CD4-positive, alpha-beta memory T cell (primary cell): Measurements from ENCODE around the gene PDYN. TPM values are rescaled to one million over a fixed set of nuclear protein-coding genes. Genes with fewer than 3 reads are reported as not detected.

ENCODE experiments used
- CTCF ChIA-PET: fragments of 350-600 bp; sonication (Branson Sonifier 250); formaldehyde crosslinking; loops from one replicate; lab custom pipeline; 2021; ENCODE audit warnings: inconsistent platforms; ENCODE audit not compliant: partially characterized antibody; lab: Charles Lee
- POLR2A ChIA-PET: fragments of 350-600 bp; sonication (Branson Sonifier 250); formaldehyde crosslinking; loops from one replicate; lab custom pipeline; 2021; ENCODE audit not compliant: partially characterized antibody; lab: Charles Lee
- DNase-seq, 5 donors: peaks; one replicate each; pipeline versions ENCODE4 v3.0.0 to v3.0.0-alpha.2; 2020 to 2022; ENCODE audit warnings: mixed read lengths in 1 of 5
- H3K27ac ChIP-seq: one replicate; pipeline ENCODE4 v1.7.0; 2013; ENCODE audit warnings: low read depth, low read length
- H3K27me3 ChIP-seq: 2 replicates; pipeline ENCODE4 v1.7.0; 2013; ENCODE audit warnings: mild to moderate bottlenecking, low read length, moderate library complexity; ENCODE audit not compliant: insufficient read depth
- H3K36me3 ChIP-seq: 2 replicates; pipeline ENCODE4 v1.7.0; 2013; ENCODE audit warnings: mild to moderate bottlenecking, low read length, moderate library complexity; ENCODE audit not compliant: insufficient read depth
- H3K4me1 ChIP-seq: 2 replicates; pipeline ENCODE4 v1.7.0; 2013; ENCODE audit warnings: mild to moderate bottlenecking, low read length, moderate library complexity; ENCODE audit not compliant: insufficient read depth
- H3K4me3 ChIP-seq, 2 donors: one replicate each; pipeline ENCODE4 v1.7.0; 2013; ENCODE audit warnings: low read length in 2 of 2, mild to moderate bottlenecking in 1 of 2
- H3K9me3 ChIP-seq, 2 donors: one replicate each; pipeline ENCODE4 v1.7.0; 2013; ENCODE audit warnings: low read length in 2 of 2, control low read depth in 1 of 2; ENCODE audit not compliant: control insufficient read depth in 1 of 2
- H3K27ac Mint-ChIP-seq, 7 donors: one replicate each; pipeline ENCODE4 v1.8.0; 2020 to 2021; ENCODE audit warnings: mixed read lengths in 7 of 7, mild to moderate bottlenecking in 6 of 7, inconsistent platforms in 3 of 7, moderate library complexity in 3 of 7
- H3K27me3 Mint-ChIP-seq, 2 donors: one replicate each; pipeline ENCODE4 v1.8.0; 2020 to 2021; ENCODE audit warnings: mixed read lengths in 2 of 2
- H3K36me3 Mint-ChIP-seq, 2 donors: one replicate each; pipeline ENCODE4 v1.8.0; 2020 to 2021; ENCODE audit warnings: mixed read lengths in 2 of 2, inconsistent platforms in 1 of 2, mild to moderate bottlenecking in 1 of 2
- H3K4me1 Mint-ChIP-seq, 4 donors: one replicate each; pipeline ENCODE4 v1.8.0; 2020 to 2021; ENCODE audit warnings: mixed read lengths in 4 of 4, mild to moderate bottlenecking in 1 of 4
- H3K4me3 Mint-ChIP-seq, 8 donors: one replicate each; pipeline ENCODE4 v1.8.0; 2020 to 2021; ENCODE audit warnings: mixed read lengths in 8 of 8, mild to moderate bottlenecking in 7 of 8, moderate library complexity in 6 of 8, inconsistent platforms in 3 of 8
- H3K9me3 Mint-ChIP-seq, 8 donors: one replicate each; pipeline ENCODE4 v1.8.0; 2020 to 2021; ENCODE audit warnings: mixed read lengths in 8 of 8, mild to moderate bottlenecking in 5 of 8, inconsistent platforms in 3 of 8, moderate library complexity in 1 of 8
- intact Hi-C: fragments of 100-400 bp; cut with micrococcal nuclease; formaldehyde crosslinking; loops from one replicate; pipeline ENCODE4 v1.15.1; 2023
- polyA plus RNA-seq, 2 donors: library from polyadenylated mRNA; unstranded; fragments of 300-500 nt; fragmentation: Illumina TruSeq; gene quantifications; one replicate each; pipeline ENCODE4 v1.2.3, GENCODE V29; 2021
- total RNA-seq, 2 experiments: library from RNA; stranded (reverse); gene quantifications; one replicate each; pipeline ENCODE4 v1.2.3, GENCODE V29; 2021

Gene PDYN
- total and polyA plus RNA-seq, 4 experiments from 2014 or later: not detected

DNA sequence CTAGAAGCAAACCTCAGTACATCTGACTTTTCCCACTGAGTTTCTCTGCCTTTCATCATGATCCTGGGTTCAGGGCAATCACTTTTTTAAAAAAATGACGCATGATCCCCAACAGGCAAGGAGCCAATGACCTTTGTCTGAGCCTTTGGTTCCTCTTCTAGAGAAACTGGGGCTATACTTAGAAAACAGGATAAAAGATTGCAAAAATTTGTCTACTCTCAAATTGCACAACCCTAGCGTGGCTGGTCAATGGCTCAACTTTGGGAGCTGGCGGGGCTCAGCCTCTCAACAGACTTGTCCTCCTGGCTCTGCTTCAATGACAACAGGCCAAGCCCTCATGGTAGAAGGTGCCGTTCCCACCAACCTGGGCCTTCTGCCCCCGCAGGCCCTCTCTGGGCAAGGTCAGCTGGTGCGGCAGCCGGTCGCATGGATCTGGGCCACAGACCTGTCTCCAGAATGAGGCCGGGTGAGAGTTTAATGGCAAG is 48.7 kb downstream of the PDYN start:
- Histone ChIP-seq H3K27me3 (no peaks in the 10 kb centered on the region), H3K4me1 (no peaks in the 10 kb centered on the region), H3K36me3 (no peaks in the 10 kb centered on the region), H3K4me3 (no peak overlapping the region), H3K9me3 (no peaks in the 10 kb centered on the region), H3K27ac (no peak overlapping the region)
- H3K27me3 Mint-ChIP-seq: peaks cover 16 to 27% of the 10 kb centered on the region in 2 donors
- POLR2A ChIA-PET: no interaction called here
- H3K4me3 Mint-ChIP-seq: no peak overlapping the region
- peaks cover 0 to 2% (median 0%) of the 10 kb centered on the region in 4 donors for H3K4me1 Mint-ChIP-seq
- DNase-seq: no peak
- CTCF ChIA-PET: no interaction called here
- intact Hi-C loops: no loop called here
- H3K9me3 Mint-ChIP-seq: no peaks in the 10 kb centered on the region
- no peaks in the 10 kb centered on the region for H3K36me3 Mint-ChIP-seq
- no peak overlapping the region for H3K27ac Mint-ChIP-seq

DNA sequence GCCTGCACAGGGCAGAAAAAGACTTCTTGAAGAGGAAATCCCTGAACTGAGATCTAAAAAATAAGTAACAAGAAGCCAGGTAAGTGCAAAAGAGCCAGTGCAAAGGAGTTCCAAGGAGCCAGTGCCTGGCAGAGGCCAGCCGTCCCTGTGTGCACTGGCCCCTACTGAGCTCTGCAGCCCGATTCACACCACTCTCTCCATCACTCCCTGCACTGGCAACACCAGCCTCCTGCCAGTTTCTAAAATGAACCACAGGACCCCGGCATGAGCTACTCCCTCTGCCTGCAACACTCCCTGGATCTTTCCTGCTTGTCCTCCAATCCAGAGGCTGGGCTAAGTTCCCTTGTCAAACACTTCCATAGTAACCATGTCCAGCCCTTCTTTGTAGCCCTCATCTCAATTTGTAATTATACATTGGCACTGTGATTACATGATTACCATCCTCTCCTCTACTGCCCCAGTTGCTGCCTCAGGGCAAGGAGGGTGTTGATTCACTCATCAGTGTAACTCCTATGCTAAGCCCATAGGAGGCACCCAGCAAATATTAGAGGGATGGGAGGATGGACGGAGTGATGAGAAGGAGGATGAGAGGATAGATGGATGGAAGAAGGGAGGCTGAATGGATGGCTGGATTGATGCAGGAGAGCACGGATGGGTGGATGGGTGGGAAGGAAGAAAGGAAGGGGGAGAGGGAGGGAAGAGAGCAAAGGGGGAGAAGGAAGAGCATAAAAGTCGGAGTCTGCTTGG is 49.3 kb downstream of the PDYN start:
- Mint-ChIP-seq H3K4me1 (peaks cover 0 to 2% (median 0%) of the 10 kb centered on the region in 4 donors), H3K4me3 (no peak overlapping the region), H3K27ac (no peak overlapping the region), H3K36me3 (no peaks in the 10 kb centered on the region), H3K9me3 (no peaks in the 10 kb centered on the region), H3K27me3 (peaks cover 16 to 27% of the 10 kb centered on the region in 2 donors)
- POLR2A ChIA-PET: no interaction called here
- Histone ChIP-seq H3K36me3 (no peaks in the 10 kb centered on the region), H3K4me1 (no peaks in the 10 kb centered on the region), H3K4me3 (no peak overlapping the region), H3K27ac (no peak overlapping the region), H3K9me3 (no peaks in the 10 kb centered on the region), H3K27me3 (no peaks in the 10 kb centered on the region)
- CTCF ChIA-PET: no interaction called here
- no peak for DNase-seq
- intact Hi-C loops: no loop called here

DNA sequence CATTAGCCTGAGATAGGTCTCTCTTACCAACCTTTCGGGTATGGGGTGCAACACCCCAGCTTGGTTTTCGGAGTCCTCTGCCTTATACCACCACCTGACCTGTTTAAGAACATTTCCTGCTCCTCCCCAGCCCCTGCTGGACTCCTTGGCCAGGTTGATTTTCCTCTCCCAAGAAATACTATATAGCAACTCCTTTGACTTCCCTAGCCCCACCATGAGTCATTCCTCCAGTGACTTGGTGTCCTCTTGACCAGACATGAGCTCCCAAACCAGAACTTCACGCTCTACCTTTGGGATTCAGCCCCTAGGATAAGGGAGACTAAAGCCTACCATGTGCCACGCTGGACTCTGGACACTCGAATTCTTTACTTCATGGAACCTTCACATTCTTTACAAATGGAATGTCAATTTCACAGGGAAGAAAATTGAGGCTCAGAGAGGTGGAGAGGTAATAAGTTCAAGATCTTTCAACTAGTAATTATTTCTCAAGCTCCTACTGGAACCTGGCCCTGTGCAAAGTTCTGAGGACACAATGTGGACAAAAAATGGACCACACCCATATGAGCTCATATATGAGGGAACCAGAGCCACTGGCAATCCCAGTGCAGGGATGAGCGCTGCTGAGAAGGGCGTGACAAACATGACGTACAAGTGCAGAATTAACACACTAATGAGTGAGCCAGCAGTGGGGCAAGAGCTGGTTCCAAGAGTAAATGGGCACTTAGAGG is 50.4 kb downstream of the PDYN start:
- intact Hi-C loops: no loop called here
- Mint-ChIP-seq H3K27ac (no peak overlapping the region), H3K4me3 (no peak overlapping the region), H3K4me1 (peaks cover 0 to 2% (median 0%) of the 10 kb centered on the region in 4 donors), H3K9me3 (no peaks in the 10 kb centered on the region), H3K27me3 (peaks cover 16 to 25% of the 10 kb centered on the region in 2 donors), H3K36me3 (no peaks in the 10 kb centered on the region)
- Histone ChIP-seq H3K9me3 (no peaks in the 10 kb centered on the region), H3K36me3 (no peaks in the 10 kb centered on the region), H3K27me3 (no peaks in the 10 kb centered on the region), H3K27ac (no peak overlapping the region), H3K4me1 (no peaks in the 10 kb centered on the region), H3K4me3 (no peak overlapping the region)
- no peak for DNase-seq
- ChIA-PET POLR2A (no interaction called here), CTCF (no interaction called here)

DNA sequence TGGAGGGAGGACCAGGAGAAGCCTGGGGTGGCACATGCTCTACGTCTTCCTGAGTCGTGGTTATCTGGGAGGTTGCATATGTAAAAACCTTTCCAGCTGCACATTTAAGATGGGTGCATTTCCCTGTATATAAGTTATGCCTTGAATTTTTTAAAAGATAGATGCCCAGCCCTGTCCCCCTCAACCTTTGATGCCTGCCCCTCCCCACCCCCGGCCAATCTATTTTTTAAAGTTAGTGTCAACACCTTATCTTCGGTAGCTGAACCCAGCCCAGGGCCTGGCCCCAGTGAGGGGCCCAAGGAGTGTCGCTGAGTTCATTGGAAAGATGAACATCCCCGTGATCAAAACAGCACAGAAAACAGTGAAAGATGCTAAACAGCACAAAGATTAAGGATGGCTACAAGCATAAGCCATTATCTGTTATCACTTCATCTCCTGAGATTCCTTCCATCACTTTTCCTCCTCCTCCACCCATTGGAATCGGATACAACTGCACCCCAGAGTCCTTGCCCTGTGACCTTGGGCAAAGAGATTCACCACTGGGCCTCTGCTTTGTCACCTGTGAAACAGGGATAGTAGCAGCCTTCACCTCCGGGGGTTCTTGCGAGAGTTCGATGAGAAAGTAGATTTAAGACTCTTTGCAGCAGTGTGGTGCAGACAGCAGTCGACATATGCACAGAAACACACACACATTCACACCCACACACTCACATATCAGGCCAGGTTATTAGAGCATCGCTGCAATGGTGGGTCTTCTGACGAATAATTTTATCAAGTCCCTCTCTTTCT is 51.2 kb downstream of the PDYN start:
- Histone ChIP-seq H3K4me1 (no peaks in the 10 kb centered on the region), H3K36me3 (no peaks in the 10 kb centered on the region), H3K9me3 (no peaks in the 10 kb centered on the region), H3K27me3 (no peaks in the 10 kb centered on the region), H3K4me3 (no peak overlapping the region), H3K27ac (no peak overlapping the region)
- ChIA-PET CTCF (no interaction called here), POLR2A (no interaction called here)
- intact Hi-C loops: no loop called here
- peaks cover 0 to 2% (median 0%) of the 10 kb centered on the region in 4 donors for H3K4me1 Mint-ChIP-seq
- H3K4me3 Mint-ChIP-seq: no peak overlapping the region
- peaks cover 19% of the 10 kb centered on the region in 2 donors for H3K27me3 Mint-ChIP-seq
- H3K27ac Mint-ChIP-seq: peak overlapping the region in 1 of 7 donors; percentile 70
- DNase-seq: no peak
- H3K9me3 Mint-ChIP-seq: no peaks in the 10 kb centered on the region
- H3K36me3 Mint-ChIP-seq: no peaks in the 10 kb centered on the region

DNA sequence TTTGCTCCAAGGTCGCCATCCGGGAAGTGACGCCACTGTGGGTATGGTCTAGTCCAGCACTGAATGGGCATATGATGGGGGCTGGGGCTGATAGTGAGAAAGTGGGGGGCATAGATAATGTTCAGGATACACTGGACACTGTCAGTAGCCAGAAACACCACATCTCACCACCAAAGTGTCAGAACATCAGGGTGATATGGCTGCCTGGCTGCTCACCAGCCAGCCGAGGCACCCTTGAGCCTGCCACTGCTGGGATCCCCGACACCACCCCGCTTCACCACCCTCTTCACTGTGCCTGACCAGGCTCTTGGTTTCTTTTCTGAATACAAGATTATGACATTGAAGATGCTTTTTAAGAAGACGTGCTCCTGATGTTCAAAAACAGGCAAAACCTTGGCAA is 51.8 kb downstream of the PDYN start:
- Mint-ChIP-seq H3K36me3 (no peaks in the 10 kb centered on the region), H3K4me1 (peaks cover 0 to 2% (median 0%) of the 10 kb centered on the region in 4 donors), H3K27me3 (peaks cover 19 to 20% of the 10 kb centered on the region in 2 donors), H3K4me3 (no peak overlapping the region), H3K9me3 (no peaks in the 10 kb centered on the region), H3K27ac (peak overlapping the region in 1 of 7 donors; percentile 70)
- intact Hi-C loops: no loop called here
- Histone ChIP-seq H3K4me3 (no peak overlapping the region), H3K36me3 (no peaks in the 10 kb centered on the region), H3K9me3 (no peaks in the 10 kb centered on the region), H3K4me1 (no peaks in the 10 kb centered on the region), H3K27me3 (no peaks in the 10 kb centered on the region), H3K27ac (no peak overlapping the region)
- CTCF ChIA-PET: no interaction called here
- POLR2A ChIA-PET: no interaction called here
- no peak for DNase-seq

DNA sequence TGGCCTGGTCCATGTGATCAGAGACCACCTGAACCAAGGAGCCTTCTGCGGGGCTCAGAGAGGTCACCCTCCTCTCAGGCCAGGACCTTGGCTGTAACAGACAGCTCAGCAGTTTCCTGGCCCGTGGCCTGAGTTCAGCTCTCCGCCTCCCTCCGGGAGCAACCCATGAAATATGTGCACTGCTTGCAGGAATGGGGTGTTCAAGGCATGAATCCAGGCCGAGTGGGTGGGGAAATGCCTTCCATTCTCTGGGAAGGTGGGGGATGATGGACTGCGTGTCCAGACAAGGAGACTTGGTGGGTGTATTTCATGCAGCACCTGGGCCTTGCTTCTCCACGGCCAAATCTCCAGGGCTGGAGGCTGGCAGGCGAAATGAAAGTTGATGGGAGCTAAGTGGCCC is 52.6 kb downstream of the PDYN start:
- intact Hi-C loops: no loop called here
- ChIA-PET POLR2A (no interaction called here), CTCF (no interaction called here)
- H3K36me3 ChIP-seq: no peaks in the 10 kb centered on the region
- no peak overlapping the region for H3K27ac ChIP-seq
- H3K27me3 ChIP-seq: no peaks in the 10 kb centered on the region
- Mint-ChIP-seq H3K4me3 (no peak overlapping the region), H3K36me3 (no peaks in the 10 kb centered on the region), H3K27me3 (peaks cover 21% of the 10 kb centered on the region in 2 donors), H3K4me1 (no peaks in the 10 kb centered on the region), H3K9me3 (no peaks in the 10 kb centered on the region), H3K27ac (no peak overlapping the region)
- H3K4me3 ChIP-seq: no peak overlapping the region
- no peaks in the 10 kb centered on the region for H3K9me3 ChIP-seq
- H3K4me1 ChIP-seq: no peaks in the 10 kb centered on the region
- no peak for DNase-seq

DNA sequence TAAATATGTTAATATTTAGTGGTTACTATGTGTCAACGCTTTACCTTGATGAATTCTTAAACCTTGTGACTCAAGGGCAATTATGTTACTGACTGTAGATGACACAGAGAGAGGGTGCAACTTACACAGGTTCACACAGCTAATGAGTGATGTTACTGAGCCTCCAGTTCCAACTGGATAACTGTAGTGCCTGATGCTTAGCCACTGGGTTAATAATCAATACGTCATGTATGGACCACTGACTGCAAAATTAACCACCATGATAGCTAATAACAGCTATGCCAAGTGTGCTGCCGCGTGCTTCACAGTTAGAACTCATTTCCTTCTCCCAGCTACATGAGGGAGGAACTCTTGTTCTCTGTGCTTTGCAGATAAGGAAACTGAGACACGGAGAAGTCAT is 53.3 kb downstream of the PDYN start:
- H3K9me3 Mint-ChIP-seq: no peaks in the 10 kb centered on the region
- no peak for DNase-seq
- POLR2A ChIA-PET: no interaction called here
- H3K4me3 Mint-ChIP-seq: no peak overlapping the region
- CTCF ChIA-PET: no interaction called here
- Histone ChIP-seq H3K4me1 (no peaks in the 10 kb centered on the region), H3K27me3 (no peaks in the 10 kb centered on the region), H3K4me3 (no peak overlapping the region), H3K36me3 (no peaks in the 10 kb centered on the region), H3K27ac (no peak overlapping the region), H3K9me3 (no peaks in the 10 kb centered on the region)
- intact Hi-C loops: no loop called here
- no peaks in the 10 kb centered on the region for H3K36me3 Mint-ChIP-seq
- H3K27me3 Mint-ChIP-seq: peaks cover 20 to 21% of the 10 kb centered on the region in 2 donors
- H3K4me1 Mint-ChIP-seq: no peaks in the 10 kb centered on the region
- no peak overlapping the region for H3K27ac Mint-ChIP-seq
